Lower lobe of right lung (tissue), 2 donors: ENCODE data around the gene LPO. TPM values are rescaled to one million over a fixed set of nuclear protein-coding genes. Genes with fewer than 3 reads are reported as not detected.

ENCODE experiments used
- ATAC-seq, 2 donors: fragments of 200-7000 bp; cut with Tn5 transposase; one replicate each; pipeline ENCODE4 v1.9.1; 2020 to 2022; ENCODE audit warnings: mild to moderate bottlenecking in 2 of 2, moderate library complexity in 2 of 2
- DNase-seq: peaks from one replicate; pipeline ENCODE4 v3.0.0-alpha.2; 2020
- H3K27ac ChIP-seq: fragments of 200-600 bp; one replicate; pipeline ENCODE4 v1.8.0; 2022
- H3K27me3 ChIP-seq: fragments of 200-600 bp; one replicate; pipeline ENCODE4 v1.8.0; 2022; ENCODE audit warnings: low read depth
- H3K36me3 ChIP-seq: fragments of 200-600 bp; one replicate; pipeline ENCODE4 v1.8.0; 2022; ENCODE audit warnings: mild to moderate bottlenecking
- H3K4me1 ChIP-seq: fragments of 200-600 bp; one replicate; pipeline ENCODE4 v1.8.0; 2022
- H3K4me3 ChIP-seq: fragments of 200-600 bp; one replicate; pipeline ENCODE4 v1.8.0; 2022; ENCODE audit warnings: mild to moderate bottlenecking
- H3K9me3 ChIP-seq: fragments of 200-600 bp; one replicate; pipeline ENCODE4 v1.8.0; 2022
- intact Hi-C: fragments of 100-400 bp; cut with DNase I; formaldehyde crosslinking; loops from one replicate; pipeline ENCODE4 v1.11.0; 2022
- total RNA-seq: library from RNA; stranded (reverse); fragmentation: NEBNext Ultra II Directional; extraction: Animal tissue kit (Norgen Biotek cat#: 25700); gene quantifications from one replicate; pipeline ENCODE4 v1.2.1, GENCODE V29; 2021
- TF ChIP-seq, protein P1 (sequence below): fragments of 200-600 bp; IDR thresholded peaks from one replicate; pipeline ENCODE4 v1.8.0; 2022; ENCODE audit warnings: antibody characterized with exemption, mild to moderate bottlenecking
- donor health status: DM: no; HTN: yes; CAD: no; lungs with severe emphysema.

Gene LPO
- total RNA-seq, 1 donor from 2014 or later: not detected

DNA sequence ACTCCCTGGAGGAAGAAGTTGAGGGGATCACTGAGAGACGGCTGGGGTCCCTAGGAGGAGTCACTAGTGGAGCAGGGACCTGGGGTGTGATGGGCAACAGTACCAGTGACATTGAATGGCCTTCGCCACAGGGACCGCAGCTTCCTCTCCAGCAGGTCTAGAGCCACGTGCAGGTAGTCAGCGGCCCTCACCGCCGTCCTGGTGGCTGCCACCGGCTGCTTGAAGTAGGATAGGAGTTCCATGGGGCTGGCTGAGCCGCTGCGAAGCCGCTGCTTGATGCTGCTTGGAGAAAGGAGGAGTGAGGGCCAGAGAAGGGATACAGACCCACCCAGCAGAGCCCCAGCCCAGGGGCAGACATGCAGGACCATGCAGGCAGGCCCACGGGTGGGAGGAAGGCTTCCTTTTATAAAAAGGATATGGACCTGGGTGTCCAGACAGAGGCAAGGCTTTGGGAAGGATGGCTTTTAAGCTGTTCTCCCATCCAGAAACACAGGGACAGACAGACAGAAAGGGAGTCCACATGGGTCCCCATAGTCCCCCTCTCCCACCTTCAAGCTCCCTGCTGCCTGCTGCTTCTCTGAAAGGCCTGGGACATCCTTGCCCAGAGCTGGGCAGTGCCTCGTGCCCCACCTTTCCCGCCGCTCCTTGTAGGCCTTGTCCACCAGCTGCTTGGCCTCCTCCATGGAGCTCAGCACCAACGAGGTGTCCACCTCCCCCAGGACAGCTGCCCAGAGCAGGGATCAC is 41.5 kb downstream of the LPO start:
- H3K9me3 ChIP-seq: no peaks in the 10 kb centered on the region
- intact Hi-C loops: no loop called here
- ATAC-seq (peak in 1 of 2 donors; percentile 6), DNase-seq (peak; percentile 59)
- no peak overlapping the region for H3K4me3 ChIP-seq
- H3K27me3 ChIP-seq: peaks cover 13% of the 10 kb centered on the region
- H3K4me1 ChIP-seq: no peaks in the 10 kb centered on the region
- H3K36me3 ChIP-seq: no peaks in the 10 kb centered on the region
- TF ChIP-seq, protein P1, sequence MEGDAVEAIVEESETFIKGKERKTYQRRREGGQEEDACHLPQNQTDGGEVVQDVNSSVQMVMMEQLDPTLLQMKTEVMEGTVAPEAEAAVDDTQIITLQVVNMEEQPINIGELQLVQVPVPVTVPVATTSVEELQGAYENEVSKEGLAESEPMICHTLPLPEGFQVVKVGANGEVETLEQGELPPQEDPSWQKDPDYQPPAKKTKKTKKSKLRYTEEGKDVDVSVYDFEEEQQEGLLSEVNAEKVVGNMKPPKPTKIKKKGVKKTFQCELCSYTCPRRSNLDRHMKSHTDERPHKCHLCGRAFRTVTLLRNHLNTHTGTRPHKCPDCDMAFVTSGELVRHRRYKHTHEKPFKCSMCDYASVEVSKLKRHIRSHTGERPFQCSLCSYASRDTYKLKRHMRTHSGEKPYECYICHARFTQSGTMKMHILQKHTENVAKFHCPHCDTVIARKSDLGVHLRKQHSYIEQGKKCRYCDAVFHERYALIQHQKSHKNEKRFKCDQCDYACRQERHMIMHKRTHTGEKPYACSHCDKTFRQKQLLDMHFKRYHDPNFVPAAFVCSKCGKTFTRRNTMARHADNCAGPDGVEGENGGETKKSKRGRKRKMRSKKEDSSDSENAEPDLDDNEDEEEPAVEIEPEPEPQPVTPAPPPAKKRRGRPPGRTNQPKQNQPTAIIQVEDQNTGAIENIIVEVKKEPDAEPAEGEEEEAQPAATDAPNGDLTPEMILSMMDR: no peak
- H3K27ac ChIP-seq: no peak overlapping the region

DNA sequence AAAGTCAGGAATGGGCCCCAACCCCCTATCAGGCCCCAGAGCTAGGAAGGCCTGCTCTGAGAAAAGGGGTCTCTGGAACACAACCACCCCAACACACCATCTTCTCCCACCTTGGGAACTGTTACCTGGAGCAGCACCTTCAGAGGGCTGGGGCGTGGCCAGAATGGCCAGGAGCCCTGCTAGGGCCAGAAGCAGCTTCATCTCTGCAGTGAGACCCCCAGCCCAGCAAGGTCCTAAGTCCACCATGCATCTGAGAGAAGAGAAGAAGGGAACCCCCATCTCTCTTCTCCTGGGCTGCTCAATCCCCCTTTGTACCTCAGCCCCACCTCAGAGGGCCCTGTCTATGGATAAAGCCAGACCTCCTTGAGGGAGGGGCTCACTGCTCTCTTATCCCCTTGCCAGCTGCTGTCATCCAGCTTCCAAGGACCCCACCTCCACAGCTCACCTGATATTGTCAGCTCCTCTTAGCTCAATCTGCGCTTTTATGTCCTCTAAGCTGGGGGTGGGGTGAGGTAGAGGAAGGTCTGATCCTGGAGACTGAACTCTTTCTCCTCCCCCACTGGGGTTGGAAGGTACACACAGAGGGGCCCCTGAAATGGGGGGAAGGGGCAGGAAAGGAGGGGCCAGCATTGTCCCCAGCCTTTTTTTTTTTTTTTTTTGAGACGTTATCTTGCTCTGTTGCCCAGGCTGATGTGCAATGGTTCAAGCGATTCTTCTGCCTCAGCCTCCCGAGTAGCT is 42.3 kb downstream of the LPO start, which contains the start of gene MPO:
Gene MPO, minus strand, starts transcription at position 456 of the 738 bp plus-strand sequence. Its CDS starts 177 bp downstream, at position 279.
- intact Hi-C loops: no loop called here
- TF ChIP-seq, protein P1: no peak
- no peak for DNase-seq
- no peak within 1 kb of the TSS for H3K27ac ChIP-seq
- no peak for ATAC-seq
- H3K9me3 ChIP-seq: no peaks in the 10 kb centered on the region
- peaks cover 13% of the 10 kb centered on the region for H3K27me3 ChIP-seq
- H3K36me3 ChIP-seq: no peaks in the 10 kb centered on the region
- H3K4me1 ChIP-seq: no peaks in the 10 kb centered on the region
- no peak within 1 kb of the TSS for H3K4me3 ChIP-seq

DNA sequence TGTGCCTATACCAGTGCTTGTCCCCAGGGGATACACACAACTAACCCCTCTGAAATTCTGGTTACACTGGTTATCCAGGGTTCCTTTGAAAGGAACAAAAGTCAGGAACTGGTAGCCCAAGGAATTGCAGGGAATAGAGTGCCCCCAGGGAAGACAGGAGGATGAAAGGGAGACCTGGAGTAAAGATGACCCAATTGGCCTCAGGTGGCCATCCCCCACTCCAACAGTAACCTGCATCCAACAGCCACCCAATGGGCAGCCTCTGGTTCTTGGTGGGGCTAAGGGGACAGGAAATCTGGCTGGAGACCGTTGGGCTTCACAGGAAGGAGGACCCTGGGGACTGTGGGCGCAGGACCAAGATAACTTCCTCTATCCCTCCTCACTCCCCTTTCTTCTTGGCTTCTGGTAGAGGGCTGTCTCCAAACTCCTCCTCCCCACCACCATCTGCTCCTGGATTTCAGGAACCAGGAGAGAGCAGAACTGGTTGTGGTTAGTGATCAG is 43.2 kb downstream of the LPO start:
- Histone ChIP-seq H3K4me3 (no peak overlapping the region), H3K4me1 (no peaks in the 10 kb centered on the region), H3K36me3 (no peaks in the 10 kb centered on the region), H3K9me3 (no peaks in the 10 kb centered on the region), H3K27ac (no peak overlapping the region), H3K27me3 (peaks cover 18% of the 10 kb centered on the region)
- no peak for DNase-seq
- no peak for ATAC-seq
- TF ChIP-seq, protein P1: no peak
- intact Hi-C loops: no loop called here

DNA sequence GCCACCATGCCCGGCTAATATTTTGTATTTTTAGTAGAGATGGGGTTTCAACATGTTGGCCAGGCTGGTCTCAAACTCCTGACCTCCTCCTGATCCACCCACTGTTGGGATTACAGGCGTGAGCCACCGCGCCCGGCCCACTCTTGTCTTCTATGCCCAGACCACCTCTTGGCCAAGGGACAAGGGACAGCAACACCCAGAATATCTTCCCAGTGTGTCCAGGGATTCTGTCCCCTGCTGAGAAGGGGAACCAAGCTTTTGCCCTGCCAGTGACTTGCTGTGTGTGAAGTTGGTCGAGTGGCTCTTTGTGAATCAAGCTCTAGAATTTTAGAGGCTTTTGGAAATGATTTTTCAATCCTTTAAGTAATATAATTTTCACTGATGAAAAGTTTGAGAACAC is 44.1 kb downstream of the LPO start:
- peaks cover 18% of the 10 kb centered on the region for H3K27me3 ChIP-seq
- ATAC-seq: no peak
- TF ChIP-seq, protein P1: no peak
- no peaks in the 10 kb centered on the region for H3K9me3 ChIP-seq
- intact Hi-C loops: no loop called here
- H3K4me1 ChIP-seq: no peaks in the 10 kb centered on the region
- H3K36me3 ChIP-seq: no peaks in the 10 kb centered on the region
- no peak for DNase-seq
- no peak overlapping the region for H3K27ac ChIP-seq
- no peak overlapping the region for H3K4me3 ChIP-seq

DNA sequence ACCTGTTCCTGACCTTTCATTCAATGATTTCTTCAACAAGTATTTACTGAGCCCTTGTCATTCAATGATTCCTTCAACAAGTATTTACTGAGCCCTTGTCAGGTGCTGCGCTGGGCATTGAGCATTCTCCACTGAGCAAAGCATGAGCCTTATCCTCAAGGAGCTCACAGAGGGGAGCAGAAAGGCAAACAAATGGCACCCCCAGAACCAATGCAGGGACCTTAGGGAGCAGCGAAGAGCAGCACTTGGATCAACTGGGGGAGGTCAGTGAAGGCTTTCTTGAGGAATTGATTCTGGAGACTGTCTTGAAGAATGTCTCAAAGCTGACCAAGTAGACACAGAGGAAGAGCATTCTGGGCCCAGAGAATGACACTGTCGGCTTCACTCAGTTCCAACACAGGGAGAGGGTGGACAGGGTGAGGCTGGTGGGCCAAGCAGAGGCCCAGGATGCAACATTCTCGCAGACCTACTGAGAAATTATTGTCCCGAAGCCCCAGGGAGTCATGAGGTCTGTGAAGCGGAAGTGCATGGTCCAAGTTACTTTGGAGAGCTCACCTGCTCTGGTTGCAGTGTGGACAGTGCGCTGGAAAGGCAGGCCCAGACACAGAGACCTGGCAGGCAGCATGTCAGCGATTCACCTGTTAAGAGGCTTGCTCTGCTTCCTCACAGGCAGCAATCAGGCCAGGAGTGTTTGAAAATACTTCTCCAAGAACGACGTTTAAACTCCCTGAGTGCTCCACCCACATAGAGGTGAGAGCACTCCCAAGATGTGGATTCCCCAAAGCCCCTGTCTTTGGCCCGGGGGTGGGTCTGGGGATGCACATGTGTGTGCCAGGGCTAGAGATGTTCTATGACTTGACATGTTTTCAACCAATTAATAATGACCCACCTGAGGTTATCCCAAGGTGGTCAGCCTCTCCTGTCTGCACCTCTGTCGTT is 45.6 kb downstream of the LPO start:
- peaks cover 27% of the 10 kb centered on the region for H3K27me3 ChIP-seq
- no peaks in the 10 kb centered on the region for H3K36me3 ChIP-seq
- no peak overlapping the region for H3K4me3 ChIP-seq
- DNase-seq (no peak), ATAC-seq (no peak)
- intact Hi-C loops: no loop called here
- no peaks in the 10 kb centered on the region for H3K4me1 ChIP-seq
- TF ChIP-seq, protein P1: no peak
- H3K9me3 ChIP-seq: no peaks in the 10 kb centered on the region
- H3K27ac ChIP-seq: no peak overlapping the region
